MM.1S (cell line): ENCODE measurements around the gene SMPD3.

Experiments used
- DNase-seq: peaks from one replicate; pipeline ENCODE4 v3.0.0-alpha.2; 2015
- H2AFZ ChIP-seq: fragments of 300-600 bp; sonication (generic); 2 replicates; pipeline ENCODE4 v1.6.0; 2016; ENCODE audit warnings: antibody characterized with exemption, low read length
- H3F3A ChIP-seq: fragments of 300-600 bp; sonication (generic); 2 replicates; pipeline ENCODE4 v1.6.1; 2016; ENCODE audit warnings: mild to moderate bottlenecking, antibody characterized with exemption, low read length, moderate library complexity, mixed read lengths; ENCODE audit not compliant: insufficient read depth
- H3K27ac ChIP-seq: fragments of 300-600 bp; sonication (generic); 2 replicates; pipeline ENCODE4 v1.5.1; 2016; ENCODE audit warnings: mild to moderate bottlenecking, low read length
- H3K27me3 ChIP-seq: fragments of 300-600 bp; sonication (generic); replicated peaks from 2 replicates; pipeline ENCODE4 v1.6.0; 2016; ENCODE audit warnings: low read length; ENCODE audit not compliant: insufficient read depth
- H3K36me3 ChIP-seq: fragments of 300-600 bp; sonication (generic); replicated peaks from 2 replicates; pipeline ENCODE4 v1.6.1; 2016; ENCODE audit warnings: mild to moderate bottlenecking, low read length, mixed read lengths; ENCODE audit not compliant: insufficient read depth
- H3K4me1 ChIP-seq: fragments of 300-600 bp; sonication (generic); 2 replicates; pipeline ENCODE4 v1.6.1; 2016; ENCODE audit warnings: low read length, mixed read lengths
- H3K4me2 ChIP-seq: fragments of 300-600 bp; sonication (generic); 2 replicates; pipeline ENCODE4 v1.6.0; 2016; ENCODE audit warnings: low read depth, low read length
- H3K4me3 ChIP-seq: fragments of 300-600 bp; sonication (generic); 2 replicates; pipeline ENCODE4 v1.5.1; 2016; ENCODE audit warnings: low read length, mixed read lengths
- H3K79me2 ChIP-seq: fragments of 300-600 bp; sonication (generic); 2 replicates; pipeline ENCODE4 v1.6.1; 2016; ENCODE audit warnings: mixed run types, low read length, mixed read lengths
- H3K9ac ChIP-seq: fragments of 300-600 bp; sonication (generic); 2 replicates; pipeline ENCODE4 v1.6.1; 2016; ENCODE audit warnings: low read length, mixed read lengths
- H3K9me2 ChIP-seq: fragments of 300-600 bp; sonication (generic); replicated peaks from 2 replicates; pipeline ENCODE4 v1.6.1; 2016; ENCODE audit warnings: mild to moderate bottlenecking, low read length, mixed read lengths; ENCODE audit not compliant: insufficient read depth
- H3K9me3 ChIP-seq: fragments of 300-600 bp; sonication (generic); replicated peaks from 2 replicates; pipeline ENCODE4 v1.6.1; 2016; ENCODE audit warnings: mild to moderate bottlenecking, low read length, mixed read lengths; ENCODE audit not compliant: insufficient read depth
- H4K20me1 ChIP-seq: fragments of 300-600 bp; sonication (generic); 2 replicates; pipeline ENCODE4 v1.6.1; 2016; ENCODE audit warnings: mild to moderate bottlenecking, low read length, moderate library complexity, mixed read lengths; ENCODE audit not compliant: insufficient read depth
- CTCF ChIP-seq: fragments of 300-600 bp; sonication (generic); IDR thresholded peaks from 2 replicates; pipeline ENCODE4 v1.5.1; 2016; ENCODE audit warnings: antibody characterized with exemption, low read length, mixed read lengths
- EZH2 ChIP-seq: fragments of 300-600 bp; sonication (generic); optimal IDR thresholded peaks from 2 replicates; pipeline ENCODE3; 2017; ENCODE audit warnings: low read depth, mild to moderate bottlenecking, antibody characterized with exemption, low read length, mixed read lengths
- EZH2phosphoT487 ChIP-seq: fragments of 300-600 bp; sonication (generic); IDR thresholded peaks from 2 replicates; pipeline ENCODE4 v1.6.1; 2018; ENCODE audit warnings: antibody characterized with exemption, low read length

SMPD3 gene

GRCh38 chr16:68369168-68369567, 79.1 kb downstream of the SMPD3 start:
- no peaks in the 10 kb centered on the region for H3K36me3 ChIP-seq
- H3K9me3 ChIP-seq, result no peaks in the 10 kb centered on the region
- peaks cover 37% of the 10 kb centered on the region for H3K4me1 ChIP-seq
- no peak for TF ChIP-seq CTCF
- TF ChIP-seq EZH2, result no peak
- TF ChIP-seq EZH2phosphoT487, result no peak
- no peak overlapping the region for H2AFZ ChIP-seq
- peak overlapping the region; percentile 28; the same call in 1 of the 2 replicates for H3K4me3 ChIP-seq
- no peaks in the 10 kb centered on the region for H3K27me3 ChIP-seq
- H3K4me2 ChIP-seq, result peak overlapping the region; percentile 89
- peak overlapping the region; percentile 98 for H3K27ac ChIP-seq
- H3K9ac ChIP-seq, result peak overlapping the region; percentile 65
- H3K79me2 ChIP-seq, result peaks cover 9% of the 10 kb centered on the region; the same call in 1 of the 2 replicates
- peak; percentile 40 for DNase-seq
- H3F3A ChIP-seq, result peaks cover 32% of the 10 kb centered on the region
- no peaks in the 10 kb centered on the region for H3K9me2 ChIP-seq
- H4K20me1 ChIP-seq, result no peaks in the 10 kb centered on the region

DNA sequence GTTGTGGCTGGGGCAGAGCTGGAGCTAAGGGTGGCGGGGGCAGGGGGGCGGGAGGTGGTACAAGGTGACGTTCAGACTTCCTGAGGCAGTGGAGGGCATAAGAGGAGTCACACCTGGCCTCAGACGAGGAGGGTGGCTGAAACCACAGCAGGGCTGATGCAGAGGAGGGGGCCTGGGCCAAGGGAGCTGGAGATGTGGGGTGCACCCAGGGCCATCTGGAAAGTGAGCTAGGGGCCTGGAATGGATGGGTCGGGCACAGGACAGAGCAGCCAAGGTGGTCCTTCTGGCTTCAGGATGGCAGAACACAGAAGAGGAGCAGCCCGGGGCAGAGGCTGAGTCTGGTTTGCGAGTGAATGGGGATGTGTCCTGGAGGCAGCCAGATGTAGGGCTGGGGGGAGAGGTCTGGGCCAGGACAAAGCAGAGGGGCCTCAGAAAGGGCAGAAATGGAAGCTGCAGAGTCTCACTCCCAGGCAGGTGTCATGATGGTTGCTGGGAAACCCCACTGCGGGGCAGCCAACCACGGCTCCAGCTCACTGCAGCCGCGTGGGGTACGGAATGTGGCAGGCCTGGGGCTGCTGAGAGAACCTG, 79.9 kb downstream of the SMPD3 start:
- Histone ChIP-seq H3K79me2 (peaks cover 9% of the 10 kb centered on the region; the same call in 1 of the 2 replicates), H3F3A (peaks cover 32% of the 10 kb centered on the region), H3K4me1 (peaks cover 37% of the 10 kb centered on the region), H3K27me3 (no peaks in the 10 kb centered on the region), H3K4me3 (peak overlapping the region; percentile 34; the same call in 1 of the 2 replicates), H3K27ac (peak overlapping the region; percentile 98), H3K9me2 (no peaks in the 10 kb centered on the region), H3K4me2 (peak overlapping the region; percentile 89), H4K20me1 (no peaks in the 10 kb centered on the region), H3K9ac (peak overlapping the region; percentile 66), H3K9me3 (no peaks in the 10 kb centered on the region), H2AFZ (no peak overlapping the region), H3K36me3 (no peaks in the 10 kb centered on the region)
- DNase-seq, result peak; percentile 70
- TF ChIP-seq CTCF (no peak), EZH2phosphoT487 (no peak), EZH2 (no peak)

- peaks cover 37% of the 10 kb centered on the region for H3K4me1 ChIP-seq
- H2AFZ ChIP-seq, result no peak overlapping the region
- TF ChIP-seq EZH2 (no peak), EZH2phosphoT487 (no peak), CTCF (no peak)
- no peaks in the 10 kb centered on the region for H3K27me3 ChIP-seq
- DNase-seq, result no peak
- H3K4me2 ChIP-seq, result peak overlapping the region; percentile 89
- H3K36me3 ChIP-seq, result no peaks in the 10 kb centered on the region
- H3K4me3 ChIP-seq, result peak overlapping the region; percentile 34; the same call in 1 of the 2 replicates
- peaks cover 32% of the 10 kb centered on the region for H3F3A ChIP-seq
- peak overlapping the region; percentile 66; the same call in 1 of the 2 replicates for H3K9ac ChIP-seq
- H3K9me2 ChIP-seq, result no peaks in the 10 kb centered on the region
- no peaks in the 10 kb centered on the region for H3K9me3 ChIP-seq
- no peaks in the 10 kb centered on the region for H4K20me1 ChIP-seq
- H3K27ac ChIP-seq, result peak overlapping the region; percentile 98
- peaks cover 9% of the 10 kb centered on the region; the same call in 1 of the 2 replicates for H3K79me2 ChIP-seq
These were observed 80.4 kb downstream of the SMPD3 start for GRCh38 chr16:68367891-68368290.
